DND-41 (cell line): ENCODE results near the gene FNDC11.
"Not testable (repeated sequence)": the region's sequence is repeated elsewhere in the genome, so short reads cannot be mapped to it uniquely, and the experiment has no call there.

Experiments
- ATAC-seq: fragments of 200-7000 bp; cut with Tn5 transposase; 3 replicates; pipeline ENCODE4 v1.9.1; 2021; ENCODE audit warnings: low read depth; ENCODE audit not compliant: insufficient read depth
- DNase-seq: peaks from one replicate; pipeline ENCODE4 v3.0.0-alpha.2; 2020
- H2AFZ ChIP-seq: 2 replicates; pipeline ENCODE4 v1.6.0; 2012; ENCODE audit warnings: low read depth, low read length
- H3K27ac ChIP-seq: 2 replicates; pipeline ENCODE4 v1.5.1; 2012; ENCODE audit warnings: low read length, inconsistent platforms
- H3K27me3 ChIP-seq: fragments of 200-600 bp; sonication (generic); 2 replicates; pipeline ENCODE4 v1.6.0; 2012; ENCODE audit warnings: low read length, mild to moderate bottlenecking, inconsistent platforms; ENCODE audit not compliant: insufficient read depth, poor library complexity
- H3K36me3 ChIP-seq: 2 replicates; pipeline ENCODE4 v1.5.1; 2012; ENCODE audit warnings: low read length, inconsistent platforms; ENCODE audit not compliant: insufficient read depth
- H3K4me1 ChIP-seq: 2 replicates; pipeline ENCODE4 v1.5.1; 2012; ENCODE audit warnings: mild to moderate bottlenecking, low read length; ENCODE audit not compliant: insufficient read depth
- H3K4me2 ChIP-seq: 2 replicates; pipeline ENCODE4 v1.6.0; 2012; ENCODE audit warnings: mild to moderate bottlenecking, moderate library complexity, low read length, inconsistent platforms; ENCODE audit not compliant: insufficient read depth
- H3K4me3 ChIP-seq, 2 experiments: fragments of 200-600 bp in 1 of 2; shearing (Covaris generic) in 1 of 2; 2 replicates each; pipeline ENCODE4 v1.5.1; 2012 to 2016; ENCODE audit warnings: inconsistent platforms in 2 of 2, low read length in 2 of 2, mild to moderate bottlenecking in 2 of 2, low read depth in 1 of 2, moderate library complexity in 1 of 2
- H3K79me2 ChIP-seq: 2 replicates; pipeline ENCODE4 v1.6.0; 2012; ENCODE audit warnings: low read length, inconsistent platforms; ENCODE audit not compliant: insufficient read depth
- H3K9ac ChIP-seq: 2 replicates; pipeline ENCODE4 v1.6.0; 2012; ENCODE audit warnings: low read depth, mild to moderate bottlenecking, inconsistent platforms, low read length, moderate library complexity
- H3K9me3 ChIP-seq: 2 replicates; pipeline ENCODE4 v1.5.1; 2012; ENCODE audit warnings: low read length, moderate library complexity, mild to moderate bottlenecking, inconsistent platforms; ENCODE audit not compliant: insufficient read depth, severe bottlenecking
- H4K20me1 ChIP-seq: 2 replicates; pipeline ENCODE4 v1.6.0; 2012; ENCODE audit warnings: low read length; ENCODE audit not compliant: insufficient read depth
- EZH2 ChIP-seq: IDR thresholded peaks from 3 replicates; pipeline ENCODE4 v1.6.1; 2012; ENCODE audit warnings: borderline replicate concordance, low read depth, mild to moderate bottlenecking, moderate library complexity, low read length, inconsistent platforms; ENCODE audit not compliant: severe bottlenecking
- TF ChIP-seq, protein P1 (sequence below): IDR thresholded peaks from 2 replicates; pipeline ENCODE4 v1.5.1; 2012; ENCODE audit warnings: borderline replicate concordance, low read length, moderate library complexity, mild to moderate bottlenecking; ENCODE audit not compliant: poor library complexity, severe bottlenecking; ENCODE audit errors: extremely low read depth

The FNDC11 gene

DNA sequence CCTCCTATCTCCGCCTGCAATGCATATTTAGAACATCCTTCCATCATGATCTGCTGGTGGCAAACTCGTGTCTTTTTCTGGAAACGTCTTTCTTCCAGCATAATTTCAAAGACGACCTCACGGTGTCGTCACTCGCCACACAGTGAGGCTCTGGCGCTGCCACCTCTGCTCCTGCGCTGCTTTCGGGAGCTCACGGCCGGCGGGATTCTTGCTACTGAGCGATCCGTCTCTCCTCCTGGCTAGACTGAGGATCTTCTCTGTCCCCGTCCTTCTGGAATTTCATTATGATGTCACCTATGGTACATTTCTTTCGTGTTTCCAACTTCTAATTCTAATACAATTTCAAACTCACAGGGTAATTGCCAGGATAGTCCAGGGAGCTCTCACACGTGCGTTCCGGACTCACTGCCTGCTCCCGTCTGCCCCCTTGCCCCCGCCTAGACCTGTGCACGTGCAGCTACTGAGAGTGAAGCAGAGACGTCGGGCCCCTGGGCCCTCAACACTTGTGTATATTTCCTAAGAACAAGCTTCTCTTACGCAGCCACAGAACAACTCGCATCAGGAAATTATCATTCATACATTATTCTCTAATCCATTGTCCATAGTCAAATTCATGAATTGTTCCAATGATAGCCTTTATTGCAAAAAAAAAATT is 45.6 kb downstream of the FNDC11 start:
- ATAC-seq (no peak), DNase-seq (no peak)
- no peak overlapping the region for H3K4me3 ChIP-seq
- H3K27ac ChIP-seq: no peak overlapping the region
- no peaks in the 10 kb centered on the region for H3K4me1 ChIP-seq
- no peak overlapping the region for H3K9ac ChIP-seq
- H3K27me3 ChIP-seq: no peaks in the 10 kb centered on the region
- peaks cover 3% of the 10 kb centered on the region; the same call in 1 of the 2 replicates for H3K79me2 ChIP-seq
- H2AFZ ChIP-seq: no peak overlapping the region
- no peaks in the 10 kb centered on the region for H3K9me3 ChIP-seq
- H4K20me1 ChIP-seq: peaks cover 42% of the 10 kb centered on the region
- peaks cover 88% of the 10 kb centered on the region for H3K36me3 ChIP-seq
- TF ChIP-seq, protein P1, sequence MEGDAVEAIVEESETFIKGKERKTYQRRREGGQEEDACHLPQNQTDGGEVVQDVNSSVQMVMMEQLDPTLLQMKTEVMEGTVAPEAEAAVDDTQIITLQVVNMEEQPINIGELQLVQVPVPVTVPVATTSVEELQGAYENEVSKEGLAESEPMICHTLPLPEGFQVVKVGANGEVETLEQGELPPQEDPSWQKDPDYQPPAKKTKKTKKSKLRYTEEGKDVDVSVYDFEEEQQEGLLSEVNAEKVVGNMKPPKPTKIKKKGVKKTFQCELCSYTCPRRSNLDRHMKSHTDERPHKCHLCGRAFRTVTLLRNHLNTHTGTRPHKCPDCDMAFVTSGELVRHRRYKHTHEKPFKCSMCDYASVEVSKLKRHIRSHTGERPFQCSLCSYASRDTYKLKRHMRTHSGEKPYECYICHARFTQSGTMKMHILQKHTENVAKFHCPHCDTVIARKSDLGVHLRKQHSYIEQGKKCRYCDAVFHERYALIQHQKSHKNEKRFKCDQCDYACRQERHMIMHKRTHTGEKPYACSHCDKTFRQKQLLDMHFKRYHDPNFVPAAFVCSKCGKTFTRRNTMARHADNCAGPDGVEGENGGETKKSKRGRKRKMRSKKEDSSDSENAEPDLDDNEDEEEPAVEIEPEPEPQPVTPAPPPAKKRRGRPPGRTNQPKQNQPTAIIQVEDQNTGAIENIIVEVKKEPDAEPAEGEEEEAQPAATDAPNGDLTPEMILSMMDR: no peak
- no peak for TF ChIP-seq EZH2
- H3K4me2 ChIP-seq: no peak overlapping the region

- H2AFZ ChIP-seq, ATAC-seq, H3K27ac ChIP-seq, H3K9ac ChIP-seq, H3K9me3 ChIP-seq, H3K27me3 ChIP-seq, H3K4me1 ChIP-seq, H3K4me2 ChIP-seq, H3K4me3 ChIP-seq: not testable (repeated sequence)
- Histone ChIP-seq H3K79me2 (peaks cover 18% of the 10 kb centered on the region), H3K36me3 (peaks cover 78% of the 10 kb centered on the region), H4K20me1 (peaks cover 45% of the 10 kb centered on the region)
- DNase-seq: peak; percentile 23
Observed at GRCh38 chr20:63601679-63602078, 47.7 kb downstream of the FNDC11 start.

GRCh38 chr20:63602321-63602720 is 48.4 kb downstream of the FNDC11 start:
- DNase-seq (no peak), ATAC-seq (no peak)
- Histone ChIP-seq H3K27ac (no peak overlapping the region), H3K79me2 (peaks cover 24% of the 10 kb centered on the region), H2AFZ (no peak overlapping the region), H3K9ac (no peak overlapping the region), H3K36me3 (peaks cover 76% of the 10 kb centered on the region), H3K9me3 (no peaks in the 10 kb centered on the region), H3K4me1 (no peaks in the 10 kb centered on the region), H4K20me1 (peaks cover 48% of the 10 kb centered on the region), H3K4me2 (no peak overlapping the region), H3K4me3 (no peak overlapping the region), H3K27me3 (no peaks in the 10 kb centered on the region)
- TF ChIP-seq, protein P1: no peak
- no peak for TF ChIP-seq EZH2
